ENCODE results near the gene COPG1. TPM values are rescaled to one million over a fixed set of nuclear protein-coding genes. Genes with fewer than 3 reads are reported as not detected.

Gene COPG1
- total and polyA plus RNA-seq, 9 of the 15 experiments (the other 6 are each of a cell fraction or from before 2014, with no cell fraction given) = 40.3 to 105 (median 62.4) TPM

DNA sequence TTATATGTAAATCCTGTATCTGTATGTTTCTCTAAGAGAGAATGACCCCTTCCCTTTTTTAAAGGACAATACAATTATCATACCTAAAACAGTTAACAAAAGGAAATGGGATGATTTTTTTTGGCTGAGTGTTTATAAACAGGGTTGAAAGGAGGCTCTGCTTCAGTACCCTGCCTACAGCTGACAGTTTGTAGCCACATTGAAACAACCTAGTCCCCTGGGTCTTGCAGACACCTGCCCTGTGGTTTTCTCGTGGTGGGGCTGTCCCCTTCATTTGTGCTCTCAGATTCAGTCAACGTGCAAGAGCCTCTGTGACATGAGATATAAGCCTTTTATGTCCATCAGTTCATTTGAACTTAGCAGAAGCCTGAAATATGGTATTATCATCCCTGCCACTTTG is 27.0 kb downstream of the COPG1 start:
- no peak overlapping the region for H2AFZ ChIP-seq (ENCODE audit: low read depth, low read length)
- POLR2A ChIA-PET = interaction anchor here (0.8 to 1.2 kb wide), 2 partner anchors 15 to 40 kb away, joined by 3 read pairs; a partner anchor contains a TSS
- ATAC-seq (no peak), DNase-seq (ENCODE audit: extremely low read depth in 1 of 4, low spot score in 3 of 4) (no peak), FAIRE-seq (no peak)
- peaks cover 10 to 12% of the 10 kb centered on the region in 2 experiments; a peak in 4 of 5 replicates for H3K4me1 ChIP-seq (replicated peaks in 1 of 2; ENCODE audit: control insufficient read depth in 2 of 2, insufficient read depth in 2 of 2, low read length in 2 of 2)
- H3K4me3 ChIP-seq = no peak overlapping the region
- no peaks in the 10 kb centered on the region for H3K9me1 ChIP-seq (ENCODE audit: control insufficient read depth, insufficient read depth, low read length)
- H3K36me3 ChIP-seq (ENCODE audit: control insufficient read depth, insufficient read depth, low read length) = peaks cover 68% of the 10 kb centered on the region; the same call in 2 of the 3 replicates
- no peak overlapping the region for H3K4me2 ChIP-seq (ENCODE audit: insufficient read depth, low read length)
- H3K9me3 ChIP-seq (replicated peaks; ENCODE audit: control insufficient read depth, insufficient read depth, low read depth, low read length) = no peaks in the 10 kb centered on the region
- no peaks in the 10 kb centered on the region for H4K20me1 ChIP-seq (replicated peaks; ENCODE audit: control insufficient read depth, insufficient read depth, low read length)
- no peak overlapping the region for H3K27ac ChIP-seq (ENCODE audit: extremely low read depth, low read depth, low read length)
- no TSS peak for BruUV-seq (replicated peaks)
- CTCF ChIA-PET (ENCODE audit: low intra/inter-chr PET ratio) = no interaction called here
- H3K79me2 ChIP-seq (ENCODE audit: control insufficient read depth, insufficient read depth, low read length) = peaks cover 20% of the 10 kb centered on the region
- no peaks in the 10 kb centered on the region for H3K27me3 ChIP-seq (ENCODE audit: control insufficient read depth in 2 of 2, insufficient read depth in 2 of 2, low read length in 2 of 2)
- H3K9ac ChIP-seq (ENCODE audit: insufficient read depth in 1 of 2, low read depth in 2 of 2, low read length in 2 of 2) = no peak overlapping the region
- intact Hi-C loops (cut with micrococcal nuclease) = no loop called here
- in situ Hi-C loops (cut with MboI) = no loop called here
- WGBS (ENCODE audit: insufficient coverage, low coverage, missing lambda C conversion rate) = 37% methylated on average over 2 of the region's 2 CpGs
- TF ChIP-seq NEUROD1 (IDR thresholded peaks at IDR 0.05; ENCODE audit: borderline replicate concordance, low read depth, low read length, partially characterized antibody) (no peak), BCLAF1 (IDR thresholded peaks at IDR 0.05; ENCODE audit: borderline replicate concordance in 1 of 2, control insufficient read depth in 1 of 2, low read depth in 2 of 2, low read length in 1 of 2) (no peak), PTTG1 (tag; IDR thresholded peaks at IDR 0.05; ENCODE audit: low read depth) (no peak), ZFPM2 (CRISPR knock-in tag; IDR thresholded peaks at IDR 0.05) (no peak), SP1 (CRISPR knock-in tag; IDR thresholded peaks at IDR 0.05) (no peak), ETV5 (CRISPR knock-in tag; IDR thresholded peaks at IDR 0.05; ENCODE audit: low read depth) (no peak), MAFG (tag; conservative IDR thresholded peaks at IDR 0.05) (no peak), CHCHD3 (CRISPR knock-in tag; IDR thresholded peaks at IDR 0.05) (no peak), EHMT2 (IDR thresholded peaks at IDR 0.05) (no peak), GMEB1 (CRISPR knock-in tag; IDR thresholded peaks at IDR 0.05) (no peak)
- TF ChIP-seq, protein P1, sequence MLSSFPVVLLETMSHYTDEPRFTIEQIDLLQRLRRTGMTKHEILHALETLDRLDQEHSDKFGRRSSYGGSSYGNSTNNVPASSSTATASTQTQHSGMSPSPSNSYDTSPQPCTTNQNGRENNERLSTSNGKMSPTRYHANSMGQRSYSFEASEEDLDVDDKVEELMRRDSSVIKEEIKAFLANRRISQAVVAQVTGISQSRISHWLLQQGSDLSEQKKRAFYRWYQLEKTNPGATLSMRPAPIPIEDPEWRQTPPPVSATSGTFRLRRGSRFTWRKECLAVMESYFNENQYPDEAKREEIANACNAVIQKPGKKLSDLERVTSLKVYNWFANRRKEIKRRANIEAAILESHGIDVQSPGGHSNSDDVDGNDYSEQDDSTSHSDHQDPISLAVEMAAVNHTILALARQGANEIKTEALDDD (IDR thresholded peaks at IDR 0.05) = no peak
- TF ChIP-seq, protein P2, sequence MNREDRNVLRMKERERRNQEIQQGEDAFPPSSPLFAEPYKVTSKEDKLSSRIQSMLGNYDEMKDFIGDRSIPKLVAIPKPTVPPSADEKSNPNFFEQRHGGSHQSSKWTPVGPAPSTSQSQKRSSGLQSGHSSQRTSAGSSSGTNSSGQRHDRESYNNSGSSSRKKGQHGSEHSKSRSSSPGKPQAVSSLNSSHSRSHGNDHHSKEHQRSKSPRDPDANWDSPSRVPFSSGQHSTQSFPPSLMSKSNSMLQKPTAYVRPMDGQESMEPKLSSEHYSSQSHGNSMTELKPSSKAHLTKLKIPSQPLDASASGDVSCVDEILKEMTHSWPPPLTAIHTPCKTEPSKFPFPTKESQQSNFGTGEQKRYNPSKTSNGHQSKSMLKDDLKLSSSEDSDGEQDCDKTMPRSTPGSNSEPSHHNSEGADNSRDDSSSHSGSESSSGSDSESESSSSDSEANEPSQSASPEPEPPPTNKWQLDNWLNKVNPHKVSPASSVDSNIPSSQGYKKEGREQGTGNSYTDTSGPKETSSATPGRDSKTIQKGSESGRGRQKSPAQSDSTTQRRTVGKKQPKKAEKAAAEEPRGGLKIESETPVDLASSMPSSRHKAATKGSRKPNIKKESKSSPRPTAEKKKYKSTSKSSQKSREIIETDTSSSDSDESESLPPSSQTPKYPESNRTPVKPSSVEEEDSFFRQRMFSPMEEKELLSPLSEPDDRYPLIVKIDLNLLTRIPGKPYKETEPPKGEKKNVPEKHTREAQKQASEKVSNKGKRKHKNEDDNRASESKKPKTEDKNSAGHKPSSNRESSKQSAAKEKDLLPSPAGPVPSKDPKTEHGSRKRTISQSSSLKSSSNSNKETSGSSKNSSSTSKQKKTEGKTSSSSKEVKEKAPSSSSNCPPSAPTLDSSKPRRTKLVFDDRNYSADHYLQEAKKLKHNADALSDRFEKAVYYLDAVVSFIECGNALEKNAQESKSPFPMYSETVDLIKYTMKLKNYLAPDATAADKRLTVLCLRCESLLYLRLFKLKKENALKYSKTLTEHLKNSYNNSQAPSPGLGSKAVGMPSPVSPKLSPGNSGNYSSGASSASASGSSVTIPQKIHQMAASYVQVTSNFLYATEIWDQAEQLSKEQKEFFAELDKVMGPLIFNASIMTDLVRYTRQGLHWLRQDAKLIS (CRISPR knock-in tag; IDR thresholded peaks at IDR 0.05) = no peak

Measured in K562 (cell line).